Measurements from ENCODE around the gene LMNTD2.
"Not testable (repeated sequence)": the region's sequence is repeated elsewhere in the genome, so short reads cannot be mapped to it uniquely, and the experiment has no call there.

LMNTD2 gene

GRCh38 chr11:587546-587945 is 27.0 kb upstream of the LMNTD2 start:
- DNase-seq (ENCODE audit: low spot score) = no peak

DNA sequence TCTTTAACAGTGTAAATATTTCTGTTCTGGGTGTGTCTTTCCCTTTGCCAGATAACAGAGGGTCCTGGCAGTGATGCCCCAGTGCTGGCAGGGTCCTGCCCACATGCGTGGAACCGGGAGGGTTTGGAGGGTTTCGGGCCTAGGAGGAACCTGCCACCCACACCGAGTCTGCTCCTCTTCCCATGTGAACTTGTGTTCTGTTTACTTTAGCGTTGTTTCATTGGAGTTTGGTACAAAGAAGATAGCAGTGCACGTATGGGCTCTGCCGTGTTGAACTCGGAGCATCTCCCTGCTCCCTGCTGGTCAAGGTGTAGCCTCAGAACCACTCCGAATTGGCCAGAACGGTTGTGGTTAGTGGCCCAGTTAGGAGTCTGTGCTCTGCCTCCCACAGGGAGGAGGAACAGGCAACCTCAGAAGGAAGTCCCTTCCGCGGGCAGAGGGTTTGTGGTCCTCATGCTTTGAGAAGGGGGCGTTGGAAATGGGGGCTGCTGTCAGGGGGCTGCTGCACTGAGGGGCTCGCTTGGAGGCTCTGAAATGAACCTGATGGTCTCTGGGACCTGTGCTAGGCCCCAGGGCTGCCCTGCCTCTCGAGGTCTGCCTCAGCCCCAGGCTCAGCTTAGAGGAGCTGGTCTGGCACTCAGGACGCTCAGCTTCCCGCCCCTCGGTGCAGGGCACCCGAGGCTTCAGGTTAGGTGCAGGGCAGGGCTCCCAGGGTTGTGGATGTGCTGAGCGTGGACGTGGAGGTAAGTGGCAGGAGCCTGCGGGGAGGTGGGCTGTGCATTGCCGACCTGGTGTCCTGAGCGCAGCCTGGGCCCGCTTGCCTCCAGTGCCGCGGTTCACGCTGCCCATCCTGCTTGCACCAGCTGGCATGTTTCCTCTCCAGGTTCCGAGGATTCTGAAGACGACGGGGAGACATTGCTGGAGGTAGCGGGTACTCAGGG is 26.1 kb upstream of the LMNTD2 start:
- no peak for DNase-seq (ENCODE audit: low spot score)

DNA sequence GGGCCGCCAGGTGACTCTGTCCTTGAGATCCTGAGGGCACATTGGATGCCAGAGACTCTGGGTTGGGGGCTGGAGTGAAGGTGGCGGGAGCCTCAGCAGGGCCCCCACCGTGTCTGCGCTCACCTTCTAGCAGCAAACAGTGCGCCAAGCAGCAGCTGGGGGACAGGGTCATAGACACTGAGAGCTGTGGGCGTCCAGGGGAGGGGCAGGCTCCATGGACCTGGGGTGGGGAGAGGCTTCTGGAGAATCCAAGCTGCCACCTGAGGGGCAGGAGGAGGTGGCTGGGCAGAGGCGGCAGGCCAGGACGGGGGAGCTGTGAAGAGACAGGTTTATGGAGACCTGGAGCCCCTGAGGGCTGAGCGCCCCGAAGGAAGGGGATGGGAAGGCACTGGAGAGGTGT is 23.7 kb upstream of the LMNTD2 start:
- no peak for DNase-seq (ENCODE audit: low spot score)

DNA sequence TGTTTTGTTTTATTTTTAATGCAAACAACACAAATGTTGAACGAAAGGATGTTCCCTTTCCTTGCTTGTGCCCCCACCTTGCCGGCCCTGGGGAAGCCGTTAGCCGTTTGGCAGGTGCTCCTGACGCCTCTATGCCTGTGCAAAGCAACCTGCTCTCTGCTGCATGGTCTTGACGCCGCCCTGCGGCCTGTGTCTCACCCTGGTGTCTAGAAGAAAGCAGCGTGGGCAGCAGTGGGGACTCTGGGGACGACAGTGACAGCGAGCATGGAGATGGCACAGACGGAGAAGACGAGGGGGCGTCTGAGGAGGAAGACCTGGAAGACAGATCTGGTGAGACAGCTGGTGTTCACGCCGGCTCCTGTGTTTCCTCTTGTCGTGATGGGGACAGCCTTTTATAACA is 21.2 kb upstream of the LMNTD2 start:
- no peak for DNase-seq (ENCODE audit: low spot score)

- no peak for DNase-seq (ENCODE audit: low spot score)
Observed at GRCh38 chr11:581342-581741, 20.8 kb upstream of the LMNTD2 start.

- DNase-seq (ENCODE audit: low spot score) = no peak
Observed at GRCh38 chr11:579830-580601, 19.5 kb upstream of the LMNTD2 start.

GRCh38 chr11:578276-579035 is 17.9 kb upstream of the LMNTD2 start:
- no peak for DNase-seq (ENCODE audit: low spot score)

DNA sequence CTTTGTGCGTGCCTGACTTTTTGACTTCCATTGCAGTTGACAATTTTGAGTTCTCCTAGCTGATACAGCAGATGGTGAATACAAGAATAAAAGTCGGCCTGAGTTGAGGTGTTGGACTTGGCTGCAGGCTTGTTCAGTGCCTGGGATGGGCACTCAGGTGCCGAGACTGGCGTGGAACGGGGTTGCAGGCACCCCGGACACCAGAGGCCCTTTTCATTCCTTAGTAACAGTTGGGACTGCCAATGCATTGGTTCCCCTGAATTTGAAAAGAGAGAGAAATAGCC is 17.0 kb upstream of the LMNTD2 start:
- DNase-seq (ENCODE audit: low spot score) = no peak

GRCh38 chr11:576811-577610 is 16.5 kb upstream of the LMNTD2 start:
- no peak for DNase-seq (ENCODE audit: low spot score)

- peak; percentile 84 for DNase-seq (ENCODE audit: low spot score)
Observed at GRCh38 chr11:575996-576768, 15.6 kb upstream of the LMNTD2 start, which contains the start of gene PHRF1. Gene PHRF1 (plus strand): TSS chr11:576470. CDS start chr11:581513, 5,043 bp downstream.

- no peak for DNase-seq (ENCODE audit: low spot score)
Observed at GRCh38 chr11:575313-575995, 14.9 kb upstream of the LMNTD2 start.

GRCh38 chr11:574632-575312 is 14.2 kb upstream of the LMNTD2 start:
- DNase-seq (ENCODE audit: low spot score) = no peak

GRCh38 chr11:574031-574570 is 13.6 kb upstream of the LMNTD2 start:
- not testable (repeated sequence) for DNase-seq (ENCODE audit: low spot score)

DNA sequence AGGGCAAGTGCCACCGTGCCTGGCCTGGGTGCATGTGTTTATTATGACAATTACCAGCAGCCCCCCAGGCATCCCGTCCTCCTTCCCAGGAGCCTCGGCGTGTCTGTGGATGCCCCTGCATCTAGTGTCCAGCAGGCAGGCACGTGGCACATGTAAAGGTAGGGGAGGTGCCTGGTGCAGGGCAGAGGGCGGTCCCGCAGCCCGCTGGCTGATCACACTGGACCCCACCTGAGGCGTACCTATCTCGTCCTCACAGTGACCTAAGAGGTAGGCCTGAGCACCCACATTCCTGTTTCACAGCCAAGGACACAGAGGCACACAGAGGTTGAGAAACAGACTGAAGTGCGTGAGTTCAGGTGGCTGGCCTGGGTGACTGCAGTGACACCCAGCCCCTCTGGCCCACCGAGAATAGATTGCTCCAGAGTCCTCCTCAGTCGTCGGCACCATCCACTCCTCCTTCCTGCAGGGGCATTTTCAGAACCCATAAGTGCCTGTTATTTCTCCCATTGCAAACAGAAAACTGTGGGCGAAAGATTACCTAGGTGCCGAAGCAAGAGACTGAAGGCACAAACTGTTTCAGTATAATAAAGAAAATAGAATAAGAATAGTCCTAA is 12.7 kb upstream of the LMNTD2 start:
- DNase-seq (ENCODE audit: low spot score) = no peak

- no peak for DNase-seq (ENCODE audit: low spot score)
Observed at GRCh38 chr11:571802-572185, 11.3 kb upstream of the LMNTD2 start.

- DNase-seq (ENCODE audit: low spot score) = no peak
Observed at GRCh38 chr11:569158-569885, 8.8 kb upstream of the LMNTD2 start.

DNA sequence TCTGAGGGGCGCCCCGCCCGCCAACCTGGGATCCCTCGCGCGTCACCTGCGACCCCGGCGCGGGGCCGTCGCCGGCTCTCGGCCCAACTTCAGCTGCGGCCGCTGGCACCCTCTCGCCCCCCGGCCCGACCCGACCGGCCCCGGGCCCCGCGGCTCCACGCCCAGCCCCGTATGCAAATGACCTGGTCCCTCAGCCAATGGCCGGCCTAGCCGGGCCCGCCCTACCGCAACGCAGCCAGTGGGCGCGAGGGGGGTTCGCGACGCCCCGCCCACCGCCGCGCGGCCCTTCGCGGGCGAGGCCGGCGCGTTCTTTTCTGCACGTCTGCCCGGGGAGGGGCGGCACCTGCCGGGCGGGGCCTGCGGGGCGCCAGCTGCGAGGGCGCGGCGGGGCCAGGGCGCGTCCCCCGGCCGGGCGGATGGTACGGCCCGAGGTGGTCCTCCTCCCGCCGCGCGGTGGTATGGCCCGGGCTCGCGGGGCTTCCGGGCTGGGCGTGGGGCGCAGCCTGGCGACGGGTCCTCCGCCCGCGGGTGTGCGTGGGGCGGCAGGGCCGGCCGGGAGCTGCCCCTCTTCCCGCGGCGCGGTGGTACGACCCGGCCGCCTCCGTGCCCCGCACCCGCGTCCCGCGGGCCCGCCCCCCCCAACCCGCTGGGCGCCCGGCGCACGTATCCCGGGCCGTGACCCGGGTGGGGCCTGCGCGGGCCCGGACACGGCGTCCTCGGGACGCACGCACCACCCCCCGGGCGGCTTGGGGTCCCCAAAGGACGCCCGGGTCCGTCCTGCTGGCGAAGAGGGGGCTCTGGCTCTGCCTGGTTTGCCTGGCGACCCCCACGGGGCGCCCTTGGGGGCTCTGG is 8.0 kb upstream of the LMNTD2 start:
- peak; percentile 84 for DNase-seq (ENCODE audit: low spot score)
